Cerebellar cortex (tissue), 1 donor: ENCODE data around the gene GAS5.
"Not testable (repeated sequence)": the region's sequence is repeated elsewhere in the genome, so short reads cannot be mapped to it uniquely, and the experiment has no call there.

Experiments used
- DNase-seq: peaks from one replicate; pipeline ENCODE4 v3.0.0-alpha.2; 2015; ENCODE audit warnings: low spot score

Gene GAS5

GRCh38 chr1:173867753-173868265, at the start of gene GAS5:
Gene GAS5 (minus strand): TSS chr1:173867989.
- DNase-seq, result peak; percentile 100

- DNase-seq, result no peak
Observed at GRCh38 chr1:173917149-173917548, 49.4 kb upstream of the GAS5 start, which contains the start of gene SERPINC1. Gene SERPINC1 (minus strand): TSS chr1:173917327. CDS start chr1:173917259, 68 bp downstream.

GRCh38 chr1:173916667-173917066, 48.9 kb upstream of the GAS5 start:
- no peak for DNase-seq

GRCh38 chr1:173915596-173915995, 47.8 kb upstream of the GAS5 start:
- DNase-seq, result no peak

GRCh38 chr1:173914366-173914871, 46.6 kb upstream of the GAS5 start:
- peak; percentile 17 for DNase-seq

GRCh38 chr1:173913111-173913510, 45.3 kb upstream of the GAS5 start:
- DNase-seq, result no peak

- no peak for DNase-seq
Observed at GRCh38 chr1:173903827-173904531, 36.2 kb upstream of the GAS5 start.

GRCh38 chr1:173900992-173901391, 33.2 kb upstream of the GAS5 start:
- DNase-seq, result no peak

GRCh38 chr1:173900427-173900826, 32.6 kb upstream of the GAS5 start:
- DNase-seq, result no peak

- DNase-seq, result no peak
Observed at GRCh38 chr1:173894189-173894588, 26.4 kb upstream of the GAS5 start.

GRCh38 chr1:173893611-173894010, 25.8 kb upstream of the GAS5 start:
- no peak for DNase-seq

- no peak for DNase-seq
Observed at GRCh38 chr1:173889885-173890284, 22.1 kb upstream of the GAS5 start.

GRCh38 chr1:173888749-173889148, 21.0 kb upstream of the GAS5 start:
- DNase-seq, result no peak

GRCh38 chr1:173887627-173888026, 19.8 kb upstream of the GAS5 start:
- DNase-seq, result no peak

GRCh38 chr1:173886746-173887611, 19.2 kb upstream of the GAS5 start:
- DNase-seq, result no peak

GRCh38 chr1:173884701-173885100, 16.9 kb upstream of the GAS5 start:
- no peak for DNase-seq

- not testable (repeated sequence) for DNase-seq
Observed at GRCh38 chr1:173881117-173881516, 13.3 kb upstream of the GAS5 start.

- no peak for DNase-seq
Observed at GRCh38 chr1:173878251-173878650, 10.5 kb upstream of the GAS5 start.

- no peak for DNase-seq
Observed at GRCh38 chr1:173876732-173877131, 8.9 kb upstream of the GAS5 start.

- DNase-seq, result no peak
Observed at GRCh38 chr1:173871500-173871899, 3.7 kb upstream of the GAS5 start.

GRCh38 chr1:173871091-173871490, 3.3 kb upstream of the GAS5 start:
- no peak for DNase-seq

- DNase-seq, result no peak
Observed at GRCh38 chr1:173870252-173871075, 2.7 kb upstream of the GAS5 start.
